Ascending aorta (tissue), 2 donors: ENCODE results near the gene MRRF. TPM values are rescaled to one million over a fixed set of nuclear protein-coding genes. Genes with fewer than 3 reads are reported as not detected.

ENCODE experiments used
- DNase-seq, 2 donors: peaks; one replicate each; pipeline ENCODE4 v3.0.0-alpha.2; 2019; ENCODE audit warnings: low spot score in 2 of 2
- H3K27ac ChIP-seq, 2 donors: fragments of 200-600 bp; sonication (generic); one replicate each; pipeline ENCODE4 v1.5.1; 2016 to 2017; ENCODE audit warnings: mild to moderate bottlenecking in 1 of 2
- H3K27me3 ChIP-seq: fragments of 200-600 bp; sonication (generic); one replicate; pipeline ENCODE4 v1.5.1; 2017
- H3K36me3 ChIP-seq, 2 donors: fragments of 200-600 bp; sonication (generic); one replicate each; pipeline ENCODE4 v1.5.1; 2016
- H3K4me1 ChIP-seq, 2 donors: fragments of 200-600 bp; sonication (generic); one replicate each; pipeline ENCODE4 v1.5.1; 2016 to 2017; ENCODE audit warnings: mild to moderate bottlenecking in 1 of 2
- H3K4me3 ChIP-seq, 2 donors: fragments of 200-600 bp; sonication (generic); one replicate each; pipeline ENCODE4 v1.5.1; 2016 to 2017; ENCODE audit warnings: mild to moderate bottlenecking in 1 of 2
- H3K9me3 ChIP-seq, 2 donors: fragments of 200-600 bp; sonication (generic); one replicate each; pipeline ENCODE4 v1.5.1; 2016
- intact Hi-C: fragments of 100-400 bp; cut with DNase I; formaldehyde crosslinking; loops from one replicate; pipeline ENCODE4 v1.15.1; 2023
- total RNA-seq: library from RNA; depleted of rRNA; stranded (reverse); fragments of >200 nt; gene quantifications from one replicate; pipeline ENCODE4 v1.1.0, GENCODE V29; 2016
- TF ChIP-seq, protein P1 (sequence below), 3 experiments: fragments of 200-600 bp in 2 of 3; fragments of 450-650 bp in 1 of 3; sonication (generic) in 2 of 3; IDR thresholded peaks; one replicate each; pipeline ENCODE4 v1.5.1; 2016 to 2019; ENCODE audit warnings: antibody characterized with exemption in 3 of 3, mild to moderate bottlenecking in 1 of 3, moderate library complexity in 1 of 3

Gene MRRF
- total RNA-seq, 1 donor from 2014 or later = 16.1 TPM

- no peak overlapping the region for H3K27ac ChIP-seq
- H3K36me3 ChIP-seq = no peaks in the 10 kb centered on the region
- H3K27me3 ChIP-seq = peaks cover 23% of the 10 kb centered on the region
- H3K4me1 ChIP-seq = peaks cover 0 to 23% of the 10 kb centered on the region in 2 donors
- intact Hi-C loops = no loop called here
- H3K9me3 ChIP-seq = no peaks in the 10 kb centered on the region
- H3K4me3 ChIP-seq = no peak overlapping the region
- TF ChIP-seq, protein P1, sequence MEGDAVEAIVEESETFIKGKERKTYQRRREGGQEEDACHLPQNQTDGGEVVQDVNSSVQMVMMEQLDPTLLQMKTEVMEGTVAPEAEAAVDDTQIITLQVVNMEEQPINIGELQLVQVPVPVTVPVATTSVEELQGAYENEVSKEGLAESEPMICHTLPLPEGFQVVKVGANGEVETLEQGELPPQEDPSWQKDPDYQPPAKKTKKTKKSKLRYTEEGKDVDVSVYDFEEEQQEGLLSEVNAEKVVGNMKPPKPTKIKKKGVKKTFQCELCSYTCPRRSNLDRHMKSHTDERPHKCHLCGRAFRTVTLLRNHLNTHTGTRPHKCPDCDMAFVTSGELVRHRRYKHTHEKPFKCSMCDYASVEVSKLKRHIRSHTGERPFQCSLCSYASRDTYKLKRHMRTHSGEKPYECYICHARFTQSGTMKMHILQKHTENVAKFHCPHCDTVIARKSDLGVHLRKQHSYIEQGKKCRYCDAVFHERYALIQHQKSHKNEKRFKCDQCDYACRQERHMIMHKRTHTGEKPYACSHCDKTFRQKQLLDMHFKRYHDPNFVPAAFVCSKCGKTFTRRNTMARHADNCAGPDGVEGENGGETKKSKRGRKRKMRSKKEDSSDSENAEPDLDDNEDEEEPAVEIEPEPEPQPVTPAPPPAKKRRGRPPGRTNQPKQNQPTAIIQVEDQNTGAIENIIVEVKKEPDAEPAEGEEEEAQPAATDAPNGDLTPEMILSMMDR (IDR thresholded peaks at IDR 0.05) = no peak
- DNase-seq = no peak
Observed at GRCh38 chr9:122221183-122221811, 43.4 kb upstream of the MRRF start.

DNA sequence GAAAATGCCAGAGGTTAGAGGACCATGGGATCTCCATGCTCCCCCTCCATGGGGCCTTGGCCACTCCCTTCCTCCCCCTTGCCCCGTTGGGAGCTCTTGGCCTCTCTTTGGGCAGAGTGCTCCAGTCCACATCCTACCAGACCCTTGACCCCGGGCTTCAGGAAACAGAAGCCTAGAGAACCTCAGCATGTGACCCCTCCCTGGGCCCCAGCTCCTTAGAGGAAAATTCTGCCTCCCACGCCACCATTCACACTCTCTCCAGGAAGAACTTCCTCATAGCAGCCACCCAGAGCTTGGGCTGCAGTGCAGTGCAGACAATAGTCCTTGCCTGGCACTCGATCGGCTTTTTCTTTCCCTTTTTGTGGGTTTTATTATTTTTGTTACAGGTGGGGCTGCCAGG, 41.9 kb upstream of the MRRF start:
- Histone ChIP-seq H3K27ac (no peak overlapping the region), H3K4me3 (no peak overlapping the region), H3K4me1 (peaks cover 0 to 32% of the 10 kb centered on the region in 2 donors), H3K36me3 (no peaks in the 10 kb centered on the region), H3K9me3 (no peaks in the 10 kb centered on the region), H3K27me3 (peaks cover 28% of the 10 kb centered on the region)
- intact Hi-C loops = no loop called here
- TF ChIP-seq, protein P1 (IDR thresholded peaks at IDR 0.05) = no peak
- DNase-seq = no peak

DNA sequence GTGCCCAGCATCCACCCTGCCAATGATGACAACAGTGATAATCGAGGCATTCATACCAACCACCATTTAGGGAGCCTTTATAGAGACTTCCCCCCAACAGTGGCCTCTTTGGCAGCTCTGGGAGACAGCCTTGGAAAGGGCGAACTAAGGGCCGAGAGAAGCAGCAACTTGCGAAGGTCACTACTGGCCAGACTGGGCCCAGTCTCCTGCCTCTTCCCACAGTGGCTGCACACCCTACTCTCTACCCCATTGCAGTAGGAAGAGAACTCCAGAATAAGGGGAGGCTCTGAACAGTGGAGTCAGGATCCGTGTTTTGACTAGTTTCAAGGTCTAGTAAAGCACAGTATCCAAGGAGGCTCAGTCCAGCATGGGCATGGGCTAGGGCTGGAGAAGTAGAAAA, 41.2 kb upstream of the MRRF start:
- Histone ChIP-seq H3K27me3 (peaks cover 28% of the 10 kb centered on the region), H3K4me1 (peaks cover 1 to 38% of the 10 kb centered on the region in 2 donors), H3K36me3 (no peaks in the 10 kb centered on the region), H3K4me3 (no peak overlapping the region), H3K9me3 (no peaks in the 10 kb centered on the region), H3K27ac (no peak overlapping the region)
- TF ChIP-seq, protein P1 (IDR thresholded peaks at IDR 0.05) = no peak
- DNase-seq = no peak
- intact Hi-C loops = no loop called here

DNA sequence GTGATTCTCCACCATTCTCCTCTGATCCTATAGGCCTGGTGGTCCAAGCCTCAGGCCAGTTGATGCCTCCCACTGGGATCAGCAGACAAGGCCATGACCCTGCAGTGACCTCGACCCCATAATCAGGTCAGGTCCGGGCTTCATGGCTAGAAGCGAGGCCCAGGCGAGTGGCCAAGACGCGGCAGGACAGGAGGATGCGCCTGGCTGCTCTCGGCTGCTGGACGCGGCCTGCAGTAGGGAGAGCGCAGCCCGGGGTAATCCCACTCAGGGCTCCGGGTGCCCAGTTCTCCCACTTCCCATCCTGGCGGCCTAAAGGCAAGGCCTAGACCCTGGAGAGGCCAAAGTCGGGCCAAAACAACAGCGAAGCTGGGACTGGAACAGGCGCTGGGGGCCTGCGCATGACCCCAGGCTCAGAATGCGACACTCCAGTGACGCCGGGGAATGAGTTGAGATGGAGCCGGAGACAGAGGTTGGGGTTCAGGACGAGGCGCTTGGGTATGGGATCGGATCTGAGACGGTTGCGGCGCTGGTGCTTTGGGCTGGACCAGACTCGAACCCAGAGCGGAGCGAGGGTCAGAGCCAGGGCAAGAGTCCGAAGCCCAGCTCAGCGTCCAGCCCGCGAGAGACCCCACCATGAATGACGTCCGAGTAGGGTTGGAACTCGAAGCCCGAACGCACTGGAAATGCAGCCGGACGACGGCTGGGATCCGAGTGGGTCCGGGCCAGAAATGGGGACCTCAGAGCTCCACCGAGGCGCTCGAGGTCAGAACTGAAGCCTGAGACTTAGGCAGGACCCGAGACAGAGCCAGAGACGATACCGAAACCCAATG, 39.2 kb upstream of the MRRF start:
- TF ChIP-seq, protein P1 (IDR thresholded peaks at IDR 0.05) = no peak
- H3K36me3 ChIP-seq = no peaks in the 10 kb centered on the region
- H3K27ac ChIP-seq = no peak overlapping the region
- DNase-seq = no peak
- H3K4me1 ChIP-seq = peaks cover 3 to 22% of the 10 kb centered on the region in 2 donors
- H3K9me3 ChIP-seq = no peaks in the 10 kb centered on the region
- H3K27me3 ChIP-seq = peaks cover 26% of the 10 kb centered on the region
- peak overlapping the region; percentile 22 to 62 for H3K4me3 ChIP-seq
- intact Hi-C loops = no loop called here

- H3K27ac ChIP-seq = no peak overlapping the region
- H3K9me3 ChIP-seq = no peaks in the 10 kb centered on the region
- H3K36me3 ChIP-seq = no peaks in the 10 kb centered on the region
- H3K4me3 ChIP-seq = peak overlapping the region; percentile 22 to 62
- DNase-seq = no peak
- TF ChIP-seq, protein P1 (IDR thresholded peaks at IDR 0.05) = no peak
- intact Hi-C loops = no loop called here
- peaks cover 3 to 16% of the 10 kb centered on the region in 2 donors for H3K4me1 ChIP-seq
- H3K27me3 ChIP-seq = peaks cover 20% of the 10 kb centered on the region
Observed at GRCh38 chr9:122226142-122226757, 38.4 kb upstream of the MRRF start.
